GM21825 (cell line): ENCODE data around the gene KIAA0825.
A peak's percentile ranks its signal among the peaks of the same experiment; 100 is the strongest.
"Not testable (repeated sequence)": the region's sequence is repeated elsewhere in the genome, so short reads cannot be mapped to it uniquely, and the experiment has no call there.

Experiments
- ATAC-seq: cut with Tn5 transposase; IDR thresholded peaks from one replicate; pipeline ENCODE4 v1.9.1; 2021; ENCODE audit warnings: mild to moderate bottlenecking, moderate library complexity; ENCODE audit not compliant: unreplicated experiment

KIAA0825 gene

GRCh38 chr5:94130077-94130476 lies 488.3 kb downstream of the KIAA0825 start:
- ATAC-seq: no peak

- no peak for ATAC-seq
Observed at GRCh38 chr5:94125107-94125506, 493.3 kb downstream of the KIAA0825 start.

GRCh38 chr5:94116317-94116716 lies 502.1 kb downstream of the KIAA0825 start:
- ATAC-seq: not testable (repeated sequence)

GRCh38 chr5:94113087-94113486 lies 505.3 kb downstream of the KIAA0825 start:
- ATAC-seq: no peak

GRCh38 chr5:94111209-94112004 lies 507.0 kb downstream of the KIAA0825 start:
- peak; percentile 100 for ATAC-seq

- no peak for ATAC-seq
Observed at GRCh38 chr5:94103514-94104245, 514.7 kb downstream of the KIAA0825 start.
